Panc1 (cell line): Measurements from ENCODE around the gene TRIO. TPM values are rescaled to one million over a fixed set of nuclear protein-coding genes. Genes with fewer than 3 reads are reported as not detected.

Experiments used
- ATAC-seq: fragments of 200-7000 bp; cut with Tn5 transposase; 2 replicates; pipeline ENCODE4 v1.9.1; 2020; ENCODE audit warnings: mild to moderate bottlenecking, moderate library complexity
- BruUV-seq: library from RNA; stranded (reverse); fragments of 400-500 nt; replicated peaks from 2 replicates; lab custom pipeline; 2021; lab: Mats Ljungman, UMichigan
- CTCF ChIA-PET: fragments of 300-600 bp; sonication (Branson Sonifier 250); formaldehyde crosslinking; loops from one replicate; lab custom pipeline; 2022; ENCODE audit warnings: antibody characterized with exemption; lab: Charles Lee
- POLR2A ChIA-PET: fragments of 300-600 bp; sonication (Branson Sonifier 250); formaldehyde crosslinking; loops from one replicate; lab custom pipeline; 2022; ENCODE audit warnings: antibody characterized with exemption; lab: Charles Lee
- DNase-seq: peaks from one replicate; pipeline ENCODE4 v3.0.0-alpha.2; 2010; ENCODE audit warnings: low read depth, low spot score
- H3K27ac ChIP-seq: 2 replicates; pipeline ENCODE4 v1.5.1; 2011; ENCODE audit warnings: mild to moderate bottlenecking, low read length, inconsistent platforms
- H3K27me3 ChIP-seq: fragments of 200-500 bp; sonication (Bioruptor generic); 2 replicates; pipeline ENCODE4 v1.6.0; 2014; ENCODE audit warnings: low read length, inconsistent platforms; ENCODE audit not compliant: control insufficient read depth, insufficient read depth
- H3K36me3 ChIP-seq: fragments of 200-500 bp; sonication (Bioruptor generic); 2 replicates; pipeline ENCODE4 v1.5.1; 2014; ENCODE audit warnings: inconsistent platforms, mild to moderate bottlenecking, low read length, moderate library complexity; ENCODE audit not compliant: control insufficient read depth, insufficient read depth
- H3K4me1 ChIP-seq: 2 replicates; pipeline ENCODE4 v1.5.1; 2011; ENCODE audit warnings: inconsistent platforms, mild to moderate bottlenecking, low read length, moderate library complexity; ENCODE audit not compliant: control insufficient read depth, insufficient read depth
- H3K4me3 ChIP-seq, 2 experiments: 2 replicates each; pipeline ENCODE4 v1.5.1; 2011 to 2012; ENCODE audit warnings: low read depth in 2 of 2, low read length in 2 of 2, mild to moderate bottlenecking in 2 of 2, inconsistent platforms in 1 of 2, moderate library complexity in 1 of 2
- H3K9me3 ChIP-seq: fragments of 200-500 bp; sonication (Bioruptor generic); 2 replicates; pipeline ENCODE4 v1.5.1; 2014; ENCODE audit warnings: low read depth, mild to moderate bottlenecking, inconsistent platforms, low read length, moderate library complexity; ENCODE audit not compliant: control insufficient read depth, insufficient read depth
- POLR2AphosphoS5 ChIP-seq: IDR thresholded peaks from 2 replicates; pipeline ENCODE4 v1.6.1; 2012; ENCODE audit warnings: mild to moderate bottlenecking, low read depth, low read length, moderate library complexity
- SIN3A ChIP-seq: IDR thresholded peaks from 2 replicates; pipeline ENCODE4 v1.6.1; 2012; ENCODE audit warnings: low read depth, mild to moderate bottlenecking, low read length, moderate library complexity, borderline replicate concordance; ENCODE audit not compliant: insufficient read depth
- TCF7L2 ChIP-seq: IDR thresholded peaks from 2 replicates; pipeline ENCODE4 v1.6.1; 2011; ENCODE audit warnings: mild to moderate bottlenecking, low read depth, low read length, inconsistent platforms
- in situ Hi-C: cut with HindIII; loops from 2 replicates; pipeline ENCODE4 v1.10.0; 2016; ENCODE audit warnings: low sequenced_read_pairs, low pct_unique_long_range_greater_than_20kb
- intact Hi-C: fragments of 100-400 bp; cut with micrococcal nuclease; formaldehyde crosslinking; loops from one replicate; pipeline ENCODE4 v1.10.0; 2022; ENCODE audit not compliant: unreplicated experiment
- total RNA-seq: library from RNA; stranded (reverse); gene quantifications from one replicate; pipeline ENCODE4 v1.2.1, GENCODE V29; 2021; ENCODE audit not compliant: unreplicated experiment
- TF ChIP-seq, protein P1 (sequence below), 2 experiments: IDR thresholded peaks; 2 replicates each; pipeline ENCODE4 v1.6.1; 2011 to 2012; ENCODE audit warnings: low read depth in 2 of 2, control low read depth in 1 of 2, low read length in 1 of 2, mild to moderate bottlenecking in 1 of 2, moderate library complexity in 1 of 2; ENCODE audit not compliant: insufficient read depth in 1 of 2
- TF ChIP-seq, protein P2 (sequence below): fragments of 450-650 bp; IDR thresholded peaks from 2 replicates; pipeline ENCODE4 v1.5.1; 2017; ENCODE audit warnings: mild to moderate bottlenecking

Gene TRIO
- total RNA-seq, 1 experiment from 2014 or later, result 349 TPM

DNA sequence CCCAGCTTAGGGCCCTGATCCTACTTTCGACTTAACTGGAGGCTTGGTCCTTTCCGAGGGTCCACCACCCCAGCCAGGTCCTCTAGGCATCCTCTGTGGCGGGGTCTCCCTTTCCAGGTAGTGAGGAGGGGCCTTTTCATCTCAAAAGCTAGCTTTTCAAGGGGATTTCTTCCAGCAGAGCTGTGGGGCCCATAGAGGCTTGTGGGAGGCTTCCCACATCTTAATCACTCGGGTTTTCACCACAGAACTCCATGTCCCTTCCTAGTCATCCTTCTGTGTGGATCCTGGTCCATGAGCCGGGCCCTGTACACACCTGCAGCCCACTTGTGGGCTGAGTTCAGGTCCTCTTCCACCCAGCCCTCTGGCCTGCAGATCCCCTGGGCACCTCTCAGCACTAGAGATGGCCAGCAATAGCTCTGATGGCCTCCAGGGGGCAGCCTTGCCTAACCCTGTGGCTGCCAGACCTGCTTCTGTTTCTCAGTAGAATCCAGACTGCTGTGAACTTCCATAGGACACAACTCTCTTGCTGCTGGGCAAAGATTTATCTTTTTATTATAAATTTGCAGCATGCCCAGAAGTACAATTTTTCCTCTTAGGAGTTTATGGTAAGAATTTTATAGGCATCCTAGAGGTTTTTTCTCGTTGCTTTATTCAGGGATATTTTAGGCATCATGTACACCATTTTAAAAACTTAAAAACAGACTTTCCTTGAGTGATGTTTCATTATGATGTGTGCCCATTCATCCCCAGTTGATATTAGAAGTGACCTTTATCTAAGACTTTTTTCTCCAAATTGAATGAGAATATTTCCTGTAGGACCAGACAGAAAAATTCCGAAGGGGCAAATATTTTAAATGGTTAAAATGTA lies 208.9 kb downstream of the TRIO start:
- in situ Hi-C loops (no loop called here), intact Hi-C loops (no loop called here)
- no TSS peak for BruUV-seq
- DNase-seq (peak; percentile 53), ATAC-seq (peak; percentile 85)
- TF ChIP-seq, protein P1, sequence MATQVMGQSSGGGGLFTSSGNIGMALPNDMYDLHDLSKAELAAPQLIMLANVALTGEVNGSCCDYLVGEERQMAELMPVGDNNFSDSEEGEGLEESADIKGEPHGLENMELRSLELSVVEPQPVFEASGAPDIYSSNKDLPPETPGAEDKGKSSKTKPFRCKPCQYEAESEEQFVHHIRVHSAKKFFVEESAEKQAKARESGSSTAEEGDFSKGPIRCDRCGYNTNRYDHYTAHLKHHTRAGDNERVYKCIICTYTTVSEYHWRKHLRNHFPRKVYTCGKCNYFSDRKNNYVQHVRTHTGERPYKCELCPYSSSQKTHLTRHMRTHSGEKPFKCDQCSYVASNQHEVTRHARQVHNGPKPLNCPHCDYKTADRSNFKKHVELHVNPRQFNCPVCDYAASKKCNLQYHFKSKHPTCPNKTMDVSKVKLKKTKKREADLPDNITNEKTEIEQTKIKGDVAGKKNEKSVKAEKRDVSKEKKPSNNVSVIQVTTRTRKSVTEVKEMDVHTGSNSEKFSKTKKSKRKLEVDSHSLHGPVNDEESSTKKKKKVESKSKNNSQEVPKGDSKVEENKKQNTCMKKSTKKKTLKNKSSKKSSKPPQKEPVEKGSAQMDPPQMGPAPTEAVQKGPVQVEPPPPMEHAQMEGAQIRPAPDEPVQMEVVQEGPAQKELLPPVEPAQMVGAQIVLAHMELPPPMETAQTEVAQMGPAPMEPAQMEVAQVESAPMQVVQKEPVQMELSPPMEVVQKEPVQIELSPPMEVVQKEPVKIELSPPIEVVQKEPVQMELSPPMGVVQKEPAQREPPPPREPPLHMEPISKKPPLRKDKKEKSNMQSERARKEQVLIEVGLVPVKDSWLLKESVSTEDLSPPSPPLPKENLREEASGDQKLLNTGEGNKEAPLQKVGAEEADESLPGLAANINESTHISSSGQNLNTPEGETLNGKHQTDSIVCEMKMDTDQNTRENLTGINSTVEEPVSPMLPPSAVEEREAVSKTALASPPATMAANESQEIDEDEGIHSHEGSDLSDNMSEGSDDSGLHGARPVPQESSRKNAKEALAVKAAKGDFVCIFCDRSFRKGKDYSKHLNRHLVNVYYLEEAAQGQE (IDR thresholded peaks at IDR 0.05; ENCODE audit: insufficient read depth in 1 of 2, low read depth in 2 of 2, low read length in 1 of 2), result no peak
- TF ChIP-seq, protein P2, sequence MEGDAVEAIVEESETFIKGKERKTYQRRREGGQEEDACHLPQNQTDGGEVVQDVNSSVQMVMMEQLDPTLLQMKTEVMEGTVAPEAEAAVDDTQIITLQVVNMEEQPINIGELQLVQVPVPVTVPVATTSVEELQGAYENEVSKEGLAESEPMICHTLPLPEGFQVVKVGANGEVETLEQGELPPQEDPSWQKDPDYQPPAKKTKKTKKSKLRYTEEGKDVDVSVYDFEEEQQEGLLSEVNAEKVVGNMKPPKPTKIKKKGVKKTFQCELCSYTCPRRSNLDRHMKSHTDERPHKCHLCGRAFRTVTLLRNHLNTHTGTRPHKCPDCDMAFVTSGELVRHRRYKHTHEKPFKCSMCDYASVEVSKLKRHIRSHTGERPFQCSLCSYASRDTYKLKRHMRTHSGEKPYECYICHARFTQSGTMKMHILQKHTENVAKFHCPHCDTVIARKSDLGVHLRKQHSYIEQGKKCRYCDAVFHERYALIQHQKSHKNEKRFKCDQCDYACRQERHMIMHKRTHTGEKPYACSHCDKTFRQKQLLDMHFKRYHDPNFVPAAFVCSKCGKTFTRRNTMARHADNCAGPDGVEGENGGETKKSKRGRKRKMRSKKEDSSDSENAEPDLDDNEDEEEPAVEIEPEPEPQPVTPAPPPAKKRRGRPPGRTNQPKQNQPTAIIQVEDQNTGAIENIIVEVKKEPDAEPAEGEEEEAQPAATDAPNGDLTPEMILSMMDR, result peak; percentile 97
- ChIA-PET CTCF (interaction anchor here (1.0 to 1.2 kb wide), 2 partner anchors 10 to 11 kb away, joined by 3 to 5 read pairs; no protein-coding TSS in a partner anchor), POLR2A (interaction anchor here (0.5 kb wide), 1 partner anchor 207 kb away, joined by 5 read pairs; no protein-coding TSS in a partner anchor)
- Histone ChIP-seq H3K9me3 (no peaks in the 10 kb centered on the region), H3K4me3 (no peak overlapping the region), H3K27me3 (no peaks in the 10 kb centered on the region), H3K4me1 (peaks cover 14% of the 10 kb centered on the region), H3K36me3 (peaks cover 33% of the 10 kb centered on the region), H3K27ac (no peak overlapping the region)

DNA sequence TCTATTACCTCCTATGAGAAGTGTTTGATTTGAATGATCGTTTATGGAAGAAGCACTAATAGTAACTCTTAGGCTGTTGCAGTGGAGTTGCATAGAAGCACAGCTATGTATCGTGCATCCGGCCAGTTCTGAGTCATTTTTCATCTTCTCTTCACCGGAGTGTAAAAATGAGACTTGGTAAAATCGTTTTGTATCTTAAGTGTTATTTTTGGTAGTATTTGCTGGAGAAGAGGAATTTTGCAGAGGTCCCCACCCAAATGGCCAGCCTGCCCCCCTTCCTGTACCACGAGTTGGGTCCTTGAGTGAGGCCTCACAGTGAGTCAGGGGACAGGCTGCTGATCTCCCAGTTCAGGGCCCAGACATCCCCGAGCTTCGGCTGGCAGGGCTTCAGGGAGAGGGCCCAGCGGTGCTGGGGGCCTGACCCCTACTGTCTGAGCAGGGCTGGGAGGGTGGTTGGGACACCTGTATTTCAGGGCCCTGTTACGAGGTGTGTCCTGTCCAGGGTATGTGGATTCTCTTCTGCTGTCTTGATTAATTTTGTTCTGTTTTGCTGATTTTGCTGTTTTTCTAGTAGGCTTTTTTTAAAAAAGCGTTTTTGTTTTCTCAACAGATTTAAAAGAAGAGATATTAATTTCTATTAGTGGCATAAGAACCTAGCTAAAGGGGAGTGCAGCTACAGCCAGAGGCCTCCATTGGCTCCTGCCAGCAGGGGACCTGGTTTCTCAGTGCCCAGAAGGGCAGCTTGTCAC lies 210.8 kb downstream of the TRIO start:
- H3K9me3 ChIP-seq, result no peaks in the 10 kb centered on the region
- CTCF ChIA-PET, result interaction anchor here (0.6 kb wide), 1 partner anchor 34 kb away, joined by 7 read pairs; no protein-coding TSS in a partner anchor
- no peak for ATAC-seq
- POLR2A ChIA-PET, result no interaction called here
- H3K27ac ChIP-seq, result no peak overlapping the region
- DNase-seq, result no peak
- H3K4me1 ChIP-seq, result peaks cover 14% of the 10 kb centered on the region
- in situ Hi-C loops, result no loop called here
- TF ChIP-seq SIN3A (no peak), POLR2AphosphoS5 (no peak), TCF7L2 (no peak)
- TF ChIP-seq, protein P2, result no peak
- TF ChIP-seq, protein P1 (IDR thresholded peaks at IDR 0.05; ENCODE audit: insufficient read depth in 1 of 2, low read depth in 2 of 2, low read length in 1 of 2), result no peak
- H3K27me3 ChIP-seq, result no peaks in the 10 kb centered on the region
- intact Hi-C loops, result no loop called here
- peaks cover 39% of the 10 kb centered on the region for H3K36me3 ChIP-seq
- BruUV-seq, result no TSS peak
- H3K4me3 ChIP-seq, result no peak overlapping the region
